ENCODE measurements around the gene ARHGAP25.

GRCh38 chr2:68862889-68863288 lies 128.3 kb downstream of the ARHGAP25 start:
- TF ChIP-seq POLR2A (IDR thresholded peaks at IDR 0.05) (no peak), EP300 (IDR thresholded peaks at IDR 0.05) (no peak)
- TF ChIP-seq, protein P1, sequence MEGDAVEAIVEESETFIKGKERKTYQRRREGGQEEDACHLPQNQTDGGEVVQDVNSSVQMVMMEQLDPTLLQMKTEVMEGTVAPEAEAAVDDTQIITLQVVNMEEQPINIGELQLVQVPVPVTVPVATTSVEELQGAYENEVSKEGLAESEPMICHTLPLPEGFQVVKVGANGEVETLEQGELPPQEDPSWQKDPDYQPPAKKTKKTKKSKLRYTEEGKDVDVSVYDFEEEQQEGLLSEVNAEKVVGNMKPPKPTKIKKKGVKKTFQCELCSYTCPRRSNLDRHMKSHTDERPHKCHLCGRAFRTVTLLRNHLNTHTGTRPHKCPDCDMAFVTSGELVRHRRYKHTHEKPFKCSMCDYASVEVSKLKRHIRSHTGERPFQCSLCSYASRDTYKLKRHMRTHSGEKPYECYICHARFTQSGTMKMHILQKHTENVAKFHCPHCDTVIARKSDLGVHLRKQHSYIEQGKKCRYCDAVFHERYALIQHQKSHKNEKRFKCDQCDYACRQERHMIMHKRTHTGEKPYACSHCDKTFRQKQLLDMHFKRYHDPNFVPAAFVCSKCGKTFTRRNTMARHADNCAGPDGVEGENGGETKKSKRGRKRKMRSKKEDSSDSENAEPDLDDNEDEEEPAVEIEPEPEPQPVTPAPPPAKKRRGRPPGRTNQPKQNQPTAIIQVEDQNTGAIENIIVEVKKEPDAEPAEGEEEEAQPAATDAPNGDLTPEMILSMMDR (IDR thresholded peaks at IDR 0.05), result no peak
